OCI-LY3 (cell line): ENCODE data around the gene MYZAP.

ENCODE experiments used
- CTCF ChIP-seq: fragments of 200-600, 300-600 bp; sonication (generic); IDR thresholded peaks from 2 replicates; pipeline ENCODE4 v1.5.1; 2014; ENCODE audit warnings: antibody characterized with exemption, low read length, low read depth
- EZH2phosphoT487 ChIP-seq: fragments of 200-600 bp; shearing (Covaris generic); IDR thresholded peaks from 2 replicates; pipeline ENCODE4 v1.6.1; 2018; ENCODE audit warnings: antibody characterized with exemption, mixed run types, low read depth

GRCh38 chr15:57544848-57545480 lies 46.7 kb upstream of the MYZAP start:
- TF ChIP-seq CTCF = no peak
- TF ChIP-seq EZH2phosphoT487 = no peak
